Stimulated activated CD8-positive, alpha-beta memory T cell treated with anti-CD3 and anti-CD28 coated beads, Interleukin-12 subunit alpha, Interleukin-12 subunit beta, amount 100 ng/mL, for 24 hours (primary cell): ENCODE results near the gene SLIT3.

Source experiments
- DNase-seq: peaks from one replicate; pipeline ENCODE4 v3.0.0-alpha.2; 2020; ENCODE audit errors: extremely low read depth

Gene SLIT3

DNA sequence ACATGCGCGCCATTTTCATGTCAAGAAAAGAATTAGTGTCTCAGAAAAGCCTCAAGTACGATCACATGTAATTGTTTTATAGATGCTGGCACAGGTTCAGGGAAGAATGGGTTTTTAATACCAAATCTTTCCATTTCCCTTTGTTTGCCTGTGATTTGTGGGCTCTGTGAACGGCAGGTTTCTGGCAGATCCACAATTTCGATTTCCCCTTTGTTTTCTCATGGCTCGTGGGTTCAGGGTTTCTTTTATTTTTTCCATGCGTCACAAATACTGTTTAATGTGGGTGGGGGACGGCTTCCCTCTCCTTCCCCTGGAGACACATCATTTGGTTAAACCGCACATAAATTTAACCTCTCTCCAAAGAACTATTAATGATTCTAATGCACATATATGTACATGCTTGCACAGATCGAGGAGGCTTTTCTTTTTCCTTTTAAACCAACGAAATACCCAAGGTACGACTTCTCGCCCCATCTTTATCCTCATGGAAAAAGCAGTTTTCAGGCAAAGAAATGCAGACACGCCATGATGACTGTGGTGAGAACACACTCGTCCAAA, 195.9 kb downstream of the SLIT3 start:
- DNase-seq: no peak

- no peak for DNase-seq
Measured at GRCh38 chr5:169103586-169104181, 197.3 kb downstream of the SLIT3 start.

DNA sequence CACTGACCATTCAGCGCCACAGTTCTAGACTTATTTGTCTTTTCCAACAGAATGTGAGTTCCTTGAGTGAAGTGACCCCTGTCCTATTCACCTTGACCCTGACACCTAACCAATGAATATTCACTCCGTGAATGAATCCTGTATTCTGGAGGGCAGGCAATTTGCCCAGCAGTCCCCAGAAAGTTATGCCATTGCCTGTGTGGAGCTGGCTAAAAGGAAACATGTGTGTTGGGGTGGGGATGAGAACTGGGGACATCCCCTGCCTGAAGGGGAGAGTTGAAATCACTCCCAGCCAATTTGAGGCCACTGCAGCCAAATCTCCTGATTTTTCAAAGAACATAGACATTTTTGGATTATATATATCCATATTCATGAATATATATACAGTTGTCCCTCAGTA, 199.0 kb downstream of the SLIT3 start:
- DNase-seq: no peak

DNA sequence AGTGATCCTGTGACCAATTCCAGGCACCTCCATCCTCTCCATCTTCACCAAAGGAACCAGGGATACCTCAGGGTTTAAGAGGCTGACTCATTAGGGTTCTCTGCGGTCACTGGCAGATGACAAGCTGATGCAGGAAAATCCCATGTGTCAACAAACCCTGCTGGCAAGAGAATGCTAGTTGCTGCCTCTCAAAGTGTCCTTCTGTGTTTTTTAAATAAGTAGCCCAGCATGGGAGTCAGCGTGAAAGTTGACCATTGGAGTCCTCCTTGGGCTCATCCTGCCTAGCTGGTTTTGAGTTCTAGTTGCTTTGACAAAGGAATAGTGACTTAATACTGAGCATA, 200.2 kb downstream of the SLIT3 start:
- DNase-seq: no peak

GRCh38 chr5:169099801-169100734, 200.9 kb downstream of the SLIT3 start:
- DNase-seq: no peak

GRCh38 chr5:169098331-169099121, 202.4 kb downstream of the SLIT3 start:
- DNase-seq: no peak

DNA sequence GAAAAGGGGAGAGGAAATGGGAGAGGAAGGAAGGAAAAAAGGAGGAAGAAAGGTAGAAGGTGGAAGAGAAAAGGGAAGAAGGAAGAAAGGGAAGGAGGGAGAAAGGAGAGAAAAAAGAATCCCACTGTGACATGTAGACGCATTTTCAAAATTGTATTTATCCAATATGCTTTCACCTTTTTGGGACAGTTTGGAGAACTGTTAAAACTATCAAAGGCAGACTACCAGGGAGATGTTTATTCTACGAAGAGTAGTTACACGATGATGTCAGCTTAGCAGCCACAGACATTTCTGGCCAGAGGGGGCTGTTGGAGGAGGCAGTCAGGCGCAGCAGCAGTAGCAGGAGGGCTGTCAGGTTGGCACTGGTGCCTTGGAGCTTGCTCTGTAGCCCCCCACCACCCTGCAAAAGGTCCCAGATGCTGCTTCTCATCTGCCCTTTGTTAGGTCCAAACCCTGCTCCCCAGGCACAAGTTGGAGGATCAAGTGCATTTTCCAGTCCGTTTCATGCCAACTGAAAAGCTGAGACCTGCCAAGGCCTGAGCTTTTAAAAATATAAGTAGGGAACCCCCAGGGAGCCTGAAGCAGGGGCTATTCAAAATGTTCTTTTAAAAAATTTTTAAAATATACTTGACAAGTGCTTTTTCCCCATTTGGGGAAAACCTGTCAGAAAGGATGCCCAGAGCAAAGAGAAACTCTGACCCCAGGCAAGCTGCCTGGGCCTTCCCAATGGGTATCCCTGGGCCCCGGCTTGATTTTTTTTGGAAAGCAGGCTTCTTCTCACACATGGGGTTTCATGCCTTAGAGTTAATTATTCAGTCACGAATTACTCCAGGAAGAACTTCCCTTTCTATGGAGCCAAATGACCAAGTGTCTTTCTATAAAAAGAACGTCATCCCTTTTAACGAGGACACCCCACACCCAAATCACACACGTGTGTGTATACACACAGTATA, 203.3 kb downstream of the SLIT3 start:
- DNase-seq: no peak

GRCh38 chr5:169095976-169096375, 205.0 kb downstream of the SLIT3 start:
- DNase-seq: no peak

DNA sequence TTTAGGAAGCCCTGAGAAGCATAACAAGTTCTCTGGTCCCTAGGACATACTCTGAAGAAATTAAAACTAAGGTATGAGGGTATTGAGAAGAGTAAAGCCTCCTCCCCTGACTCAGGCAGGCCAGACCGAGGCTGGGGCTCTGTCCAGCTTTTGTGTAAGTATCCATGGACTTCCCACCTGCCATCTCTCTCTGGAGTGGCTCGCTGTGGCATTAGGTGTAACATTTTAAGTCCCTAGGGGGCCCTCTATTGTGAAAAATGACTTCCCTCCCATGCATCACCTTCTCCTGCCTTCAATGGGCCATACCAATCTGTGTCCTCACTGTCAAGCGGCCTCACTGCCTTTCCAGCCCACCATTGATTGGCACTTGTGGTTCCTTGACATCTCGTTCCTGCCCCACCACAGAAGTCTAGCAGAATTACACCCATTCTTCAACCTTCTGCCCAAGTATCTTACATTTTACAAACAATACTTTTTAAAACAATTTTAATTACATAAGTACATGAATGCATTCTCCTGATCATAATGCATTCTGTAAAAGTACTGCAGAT, 205.5 kb downstream of the SLIT3 start:
- DNase-seq: no peak

DNA sequence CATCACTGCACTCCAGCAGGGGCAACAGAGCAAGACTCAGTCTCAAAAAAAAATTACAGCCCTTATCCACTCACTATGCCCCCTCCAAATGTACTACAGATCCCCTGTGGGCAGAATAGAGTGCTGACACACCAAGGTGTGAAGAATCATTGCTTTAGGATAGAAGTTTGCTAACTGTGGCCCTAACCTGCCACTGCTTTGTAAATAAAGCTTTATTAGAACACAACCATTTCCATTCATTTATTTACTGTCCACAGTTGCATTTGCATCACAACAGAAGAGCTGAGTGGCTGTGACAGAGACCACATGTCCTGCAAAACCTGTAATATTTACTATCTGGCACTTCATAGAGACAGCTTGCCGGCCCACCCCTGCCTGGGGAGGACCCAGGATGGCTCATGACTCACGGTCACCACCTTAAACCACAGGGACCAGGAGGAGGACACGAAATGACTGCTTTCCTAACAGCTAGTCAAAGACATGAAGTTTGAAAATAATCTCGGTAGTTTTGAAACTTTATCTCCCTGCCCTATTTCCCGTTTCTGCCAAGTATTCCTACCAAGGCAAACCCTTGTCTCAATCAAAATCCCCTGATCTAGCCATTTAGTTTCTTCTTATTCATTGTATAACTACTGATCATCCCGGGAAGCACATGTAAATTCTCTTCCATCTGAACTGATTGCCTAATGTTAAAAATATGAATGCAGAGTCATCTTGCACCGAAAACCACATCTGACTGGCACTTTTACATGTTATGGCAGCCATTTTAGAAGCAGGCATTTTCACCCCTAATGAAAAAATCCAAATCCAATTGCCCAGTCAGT, 206.1 kb downstream of the SLIT3 start:
- DNase-seq: no peak

- DNase-seq: no peak
Measured at GRCh38 chr5:169091396-169091980, 209.5 kb downstream of the SLIT3 start.

GRCh38 chr5:169089343-169089742, 211.6 kb downstream of the SLIT3 start:
- no peak for DNase-seq

DNA sequence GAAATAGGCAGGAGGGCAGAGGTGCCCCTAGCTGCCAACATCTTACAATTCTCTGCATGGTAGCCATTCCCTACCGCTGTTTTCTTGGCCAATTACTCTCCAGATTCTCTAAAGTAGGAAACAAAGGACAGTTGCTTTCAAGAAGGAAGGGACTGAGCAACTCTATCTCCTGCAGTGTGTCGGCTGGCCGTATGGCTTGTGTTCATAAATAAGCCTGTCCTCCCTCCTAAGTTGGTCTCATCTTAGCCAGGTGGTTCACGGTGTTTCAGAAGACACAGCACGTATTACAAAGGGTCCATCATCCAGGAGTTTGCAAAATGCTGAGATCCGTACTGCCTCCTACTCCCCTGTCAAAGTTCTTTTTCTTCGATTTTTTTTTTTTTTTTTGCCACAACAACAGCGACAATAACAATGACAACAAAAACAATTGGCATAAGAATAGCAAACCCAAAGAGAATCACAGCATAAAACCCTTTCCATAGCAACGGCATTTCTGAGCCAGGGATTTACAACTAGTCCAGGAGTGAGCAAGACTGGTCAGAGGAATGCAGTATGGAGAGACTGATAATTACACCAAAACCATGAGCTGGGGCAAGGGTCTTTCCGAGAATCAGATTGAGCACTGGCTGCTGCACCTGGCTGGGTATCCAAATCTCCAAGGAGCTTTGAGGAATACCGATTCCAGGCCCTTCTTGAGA, 212.8 kb downstream of the SLIT3 start:
- no peak for DNase-seq

DNA sequence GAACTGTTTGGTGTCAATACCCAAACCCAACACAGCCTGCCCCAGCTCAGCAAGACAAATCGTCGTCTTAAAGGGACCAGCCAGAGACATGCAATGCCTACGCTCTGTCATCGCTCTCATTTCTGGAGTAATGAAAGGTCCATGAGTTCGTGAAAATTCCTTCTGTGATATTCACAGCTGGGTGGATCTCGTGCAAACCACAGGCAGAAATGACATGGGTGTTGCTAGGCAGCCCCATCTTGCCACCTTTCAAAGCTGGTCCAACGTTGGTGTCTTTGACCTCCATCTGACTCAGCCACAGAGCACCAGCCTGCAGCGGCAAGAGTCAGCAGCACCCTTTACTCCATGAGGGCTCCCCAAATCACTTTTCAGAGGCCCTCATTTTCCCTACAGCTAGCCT, 215.3 kb downstream of the SLIT3 start:
- DNase-seq: no peak

DNA sequence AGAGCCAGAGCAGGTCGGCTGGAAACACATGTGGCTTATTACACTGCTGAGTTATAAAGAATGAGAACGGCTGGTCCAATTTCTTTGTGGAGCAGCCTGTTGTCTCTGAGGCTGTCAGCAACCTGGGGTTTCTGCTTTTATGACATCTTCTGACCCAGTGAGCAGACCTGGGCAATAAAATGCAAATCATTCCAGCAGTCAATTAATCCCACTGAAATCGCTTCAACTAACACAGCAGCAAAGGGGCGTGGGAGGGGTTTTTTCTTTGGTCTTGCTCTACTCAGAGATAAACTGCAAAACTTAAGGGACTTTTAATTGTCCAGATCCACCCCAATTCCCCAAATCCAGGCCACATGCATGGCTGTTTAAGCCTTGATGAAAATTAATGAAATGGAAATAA, 215.7 kb downstream of the SLIT3 start:
- DNase-seq: no peak

GRCh38 chr5:169084775-169085174, 216.2 kb downstream of the SLIT3 start:
- no peak for DNase-seq

DNA sequence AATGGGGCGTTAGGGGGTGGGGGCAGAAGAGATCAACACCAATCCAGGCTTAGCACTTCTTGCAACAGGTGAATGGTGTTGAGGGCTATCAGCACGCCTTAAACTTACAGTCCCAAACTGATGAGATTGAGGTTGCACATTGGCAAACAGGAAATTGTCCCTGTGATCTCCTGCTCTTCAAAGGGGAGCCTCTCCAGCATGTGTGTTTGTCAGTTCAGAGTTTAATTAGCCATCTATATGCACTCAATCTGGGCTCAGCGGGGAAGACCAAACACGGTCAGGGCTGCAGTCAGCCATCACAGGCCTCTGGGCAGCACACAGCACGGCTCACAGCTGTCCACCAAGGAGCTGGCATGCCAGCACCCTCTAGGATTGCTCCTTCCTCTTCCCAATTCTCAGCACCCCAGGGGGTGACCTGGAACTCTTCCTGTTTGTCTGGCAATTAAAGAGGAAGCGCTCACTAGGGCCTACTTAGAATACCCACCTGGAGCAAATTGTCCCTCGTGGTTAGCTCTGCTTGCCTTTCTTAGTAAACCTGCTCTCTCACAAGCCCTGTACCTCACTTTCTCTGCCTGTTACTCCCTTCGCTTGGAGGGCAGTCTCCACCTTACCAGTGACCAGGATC, 217.4 kb downstream of the SLIT3 start:
- DNase-seq: no peak

GRCh38 chr5:169081000-169081724, 219.8 kb downstream of the SLIT3 start:
- no peak for DNase-seq
